ENCODE data around the gene SNRPB. TPM values are rescaled to one million over a fixed set of nuclear protein-coding genes. Genes with fewer than 3 reads are reported as not detected.

The SNRPB gene
- total RNA-seq, 1 experiment from 2014 or later, result 664 TPM

- Histone ChIP-seq H3F3A (ENCODE audit: low read length, unreplicated experiment) (no peaks in the 10 kb centered on the region), H3K27me3 (ENCODE audit: low read length) (peaks cover 4% of the 10 kb centered on the region; the same call in 1 of the 2 replicates), H4K20me1 (ENCODE audit: low read length) (no peaks in the 10 kb centered on the region), H3K4me2 (ENCODE audit: low read length) (no peak overlapping the region), H3K9me3 (ENCODE audit: low read length) (no peaks in the 10 kb centered on the region), H3K9ac (ENCODE audit: low read length) (no peak overlapping the region), H3K27ac (ENCODE audit: low read length) (no peak overlapping the region), H3K4me3 (ENCODE audit: low read length) (no peak overlapping the region), H3K79me2 (ENCODE audit: low read length) (no peaks in the 10 kb centered on the region), H3K4me1 (ENCODE audit: insufficient read depth, low read length) (no peaks in the 10 kb centered on the region), H2AFZ (ENCODE audit: low read length) (no peak overlapping the region), H3K9me2 (replicated peaks; ENCODE audit: low read length) (no peaks in the 10 kb centered on the region), H3K36me3 (ENCODE audit: low read depth, low read length) (no peaks in the 10 kb centered on the region)
- CTCF ChIA-PET, result interaction anchor here (0.6 kb wide), 1 partner anchor 10 kb away, joined by 3 read pairs; no protein-coding TSS in a partner anchor
- no TSS peak for BruUV-seq (replicated peaks)
- POLR2A ChIA-PET (ENCODE audit: unreplicated experiment), result no interaction called here
- intact Hi-C loops (cut with micrococcal nuclease), result no loop called here
- ATAC-seq (no peak), DNase-seq (no peak)
- TF ChIP-seq CTCF (conservative IDR thresholded peaks at IDR 0.05; ENCODE audit: low read depth, low read length) (no peak), EZH2 (IDR thresholded peaks at IDR 0.05; ENCODE audit: low read length, unreplicated experiment) (no peak), EZH2phosphoT487 (IDR thresholded peaks at IDR 0.05; ENCODE audit: borderline replicate concordance, low read length) (no peak)
Observed at GRCh38 chr20:2515203-2515602, 44.6 kb upstream of the SNRPB start.

GRCh38 chr20:2509794-2510193 lies 39.2 kb upstream of the SNRPB start:
- H3K4me2 ChIP-seq (ENCODE audit: low read length), result peak overlapping the region; percentile 95; the same call in 1 of the 2 replicates
- H3K9me2 ChIP-seq (replicated peaks; ENCODE audit: low read length), result no peaks in the 10 kb centered on the region
- H3K9me3 ChIP-seq (ENCODE audit: low read length), result no peaks in the 10 kb centered on the region
- no peak overlapping the region for H3K4me3 ChIP-seq (ENCODE audit: low read length)
- H4K20me1 ChIP-seq (ENCODE audit: low read length), result no peaks in the 10 kb centered on the region
- BruUV-seq (replicated peaks), result no TSS peak
- ATAC-seq (no peak), DNase-seq (no peak)
- peaks cover 18% of the 10 kb centered on the region for H3K79me2 ChIP-seq (ENCODE audit: low read length)
- H3K9ac ChIP-seq (ENCODE audit: low read length), result no peak overlapping the region
- H3F3A ChIP-seq (ENCODE audit: low read length, unreplicated experiment), result no peaks in the 10 kb centered on the region
- H3K36me3 ChIP-seq (ENCODE audit: low read depth, low read length), result no peaks in the 10 kb centered on the region
- H3K27ac ChIP-seq (ENCODE audit: low read length), result no peak overlapping the region
- H2AFZ ChIP-seq (ENCODE audit: low read length), result no peak overlapping the region
- CTCF ChIA-PET, result interaction anchor here (0.6 to 1.1 kb wide), 2 partner anchors 13 to 15 kb away, joined by 3 read pairs; no protein-coding TSS in a partner anchor
- POLR2A ChIA-PET (ENCODE audit: unreplicated experiment), result no interaction called here
- peaks cover 16% of the 10 kb centered on the region for H3K4me1 ChIP-seq (ENCODE audit: insufficient read depth, low read length)
- intact Hi-C loops (cut with micrococcal nuclease), result loop anchor here (1.0 kb wide), 1 partner anchor 39 kb away; the partner anchor contains the start of gene SNRPB
- TF ChIP-seq EZH2phosphoT487 (IDR thresholded peaks at IDR 0.05; ENCODE audit: borderline replicate concordance, low read length) (no peak), CTCF (conservative IDR thresholded peaks at IDR 0.05; ENCODE audit: low read depth, low read length) (no peak), EZH2 (IDR thresholded peaks at IDR 0.05; ENCODE audit: low read length, unreplicated experiment) (no peak)
- H3K27me3 ChIP-seq (ENCODE audit: low read length), result peaks cover 4% of the 10 kb centered on the region; the same call in 1 of the 2 replicates

GRCh38 chr20:2509468-2509781 lies 38.8 kb upstream of the SNRPB start:
- BruUV-seq (replicated peaks), result TSS peak; percentile 98
- peak overlapping the region; percentile 95 for H3K4me2 ChIP-seq (ENCODE audit: low read length)
- intact Hi-C loops (cut with micrococcal nuclease), result loop anchor here (1.0 kb wide), 1 partner anchor 39 kb away; the partner anchor contains the start of gene SNRPB

More at GRCh38 chr20:2509468-2509781, 38.8 kb upstream of the SNRPB start:
- no peak for DNase-seq
- Histone ChIP-seq H3K9ac (ENCODE audit: low read length) (peak overlapping the region; percentile 80), H3K79me2 (ENCODE audit: low read length) (peaks cover 18% of the 10 kb centered on the region), H3K9me2 (replicated peaks; ENCODE audit: low read length) (no peaks in the 10 kb centered on the region), H3K4me1 (ENCODE audit: insufficient read depth, low read length) (peaks cover 16% of the 10 kb centered on the region), H3K4me3 (ENCODE audit: low read length) (peak overlapping the region; percentile 85), H4K20me1 (ENCODE audit: low read length) (no peaks in the 10 kb centered on the region), H3K27ac (ENCODE audit: low read length) (no peak overlapping the region), H3K27me3 (ENCODE audit: low read length) (peaks cover 4% of the 10 kb centered on the region; the same call in 1 of the 2 replicates), H2AFZ (ENCODE audit: low read length) (peak overlapping the region; percentile 99), H3K36me3 (ENCODE audit: low read depth, low read length) (no peaks in the 10 kb centered on the region), H3K9me3 (ENCODE audit: low read length) (no peaks in the 10 kb centered on the region), H3F3A (ENCODE audit: low read length, unreplicated experiment) (no peaks in the 10 kb centered on the region)
- CTCF ChIA-PET, result interaction anchor here (0.6 to 1.1 kb wide), 3 partner anchors 13 to 15 kb away, joined by 3 read pairs; no protein-coding TSS in a partner anchor
- POLR2A ChIA-PET (ENCODE audit: unreplicated experiment), result interaction anchor here (0.6 kb wide), 1 partner anchor 177 kb away, joined by 5 read pairs; no protein-coding TSS in a partner anchor
- TF ChIP-seq EZH2phosphoT487 (IDR thresholded peaks at IDR 0.05; ENCODE audit: borderline replicate concordance, low read length), result no peak
- no peak for TF ChIP-seq EZH2 (IDR thresholded peaks at IDR 0.05; ENCODE audit: low read length, unreplicated experiment)
- TF ChIP-seq CTCF (conservative IDR thresholded peaks at IDR 0.05; ENCODE audit: low read depth, low read length), result no peak
- ATAC-seq, result no peak

All from PC-3 (cell line).